ENCODE results near the gene NFIB.

Gene NFIB

DNA sequence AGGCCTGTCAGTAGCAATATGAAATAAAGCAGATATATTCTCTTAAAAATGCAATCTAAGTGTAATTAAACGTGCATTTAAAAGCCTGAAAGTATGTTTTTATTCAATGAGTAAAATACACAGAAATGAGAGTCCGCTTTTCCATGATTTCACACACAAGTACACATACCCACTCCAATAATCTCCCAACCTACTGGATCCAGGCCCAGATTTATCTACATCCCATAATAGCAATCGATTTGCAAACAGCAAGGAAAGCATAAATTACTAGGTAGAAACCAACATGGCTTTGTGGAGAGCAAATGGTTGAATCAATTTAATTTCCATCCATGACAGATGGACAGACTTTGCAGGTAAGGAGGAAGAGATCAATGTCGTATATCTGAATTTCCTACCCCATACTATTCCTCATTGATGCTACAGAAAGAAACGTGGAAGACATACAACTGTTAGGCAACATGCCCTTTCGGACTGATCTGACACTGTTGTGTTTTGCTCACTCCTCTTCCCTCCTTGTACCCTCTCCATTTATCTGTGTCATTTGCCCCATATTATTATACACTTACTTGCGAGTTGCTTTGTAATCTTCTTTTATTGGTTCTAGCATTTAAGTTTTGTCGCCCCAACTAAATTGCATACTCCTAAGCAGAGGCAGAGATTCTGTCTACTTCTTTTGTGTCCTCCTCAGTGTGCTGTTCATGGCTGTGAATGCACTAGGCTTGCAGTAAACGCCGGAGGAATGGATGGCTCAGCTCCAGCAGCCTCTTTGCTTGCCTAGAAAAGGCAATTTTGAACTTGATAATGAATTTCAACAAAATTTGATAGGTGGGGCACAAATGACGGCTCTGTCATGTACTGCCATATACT is 133.6 kb downstream of the NFIB start:
- no peak for DNase-seq

DNA sequence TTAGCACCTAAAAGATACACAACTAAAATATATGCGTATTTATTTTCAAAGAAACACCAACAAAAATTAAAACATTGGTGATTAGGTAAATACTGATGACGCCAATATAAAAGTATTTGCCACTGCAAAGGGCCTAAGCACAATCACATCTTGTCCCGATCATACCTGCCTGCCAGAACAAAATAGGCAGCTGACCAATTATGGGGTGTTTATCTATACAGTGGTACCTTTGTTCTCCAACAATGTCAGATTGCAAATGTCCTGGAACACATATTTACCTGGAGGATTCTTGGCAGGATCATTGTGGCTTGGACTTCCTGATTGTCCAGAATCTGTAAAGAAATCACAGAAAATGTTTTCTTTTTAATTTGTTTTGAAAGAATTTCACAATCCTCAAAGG is 134.5 kb downstream of the NFIB start:
- DNase-seq, result no peak

DNA sequence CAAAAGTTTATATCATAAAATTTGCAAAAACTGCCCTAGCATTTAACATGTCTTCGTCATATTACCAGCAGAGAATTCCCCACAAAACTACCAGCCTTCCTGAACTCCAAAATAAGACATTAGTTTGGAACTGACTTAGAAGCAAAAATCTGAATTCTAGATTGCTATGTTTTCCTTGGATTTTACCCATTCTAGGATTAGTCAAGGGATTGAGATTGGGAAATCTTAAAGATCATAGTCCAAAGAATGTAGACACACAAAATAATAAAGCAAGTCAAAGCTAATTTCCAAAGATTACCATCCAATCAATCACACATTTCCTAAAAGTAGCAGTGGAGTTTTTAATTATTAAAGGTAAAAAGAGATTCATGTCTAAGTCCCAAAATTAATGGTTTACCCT is 138.2 kb downstream of the NFIB start:
- no peak for DNase-seq

DNA sequence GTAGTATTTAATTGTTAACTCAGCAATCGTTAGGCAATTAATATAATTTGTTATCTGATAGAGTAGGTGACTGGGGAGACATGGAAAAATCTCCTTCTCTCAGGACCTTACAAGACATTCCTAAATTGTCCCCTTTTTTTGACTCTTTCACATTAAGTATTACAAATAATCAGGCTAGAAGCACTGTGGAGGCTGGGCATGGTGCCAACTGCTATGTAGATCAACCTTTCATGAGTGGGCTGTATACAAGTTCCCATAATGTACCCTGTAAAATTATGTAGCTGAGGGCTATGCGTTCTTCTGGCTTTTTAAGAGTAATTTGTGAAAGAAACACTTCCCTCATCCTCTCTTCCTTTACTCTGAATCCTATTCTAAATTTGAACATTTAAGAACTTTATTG is 140.2 kb downstream of the NFIB start:
- no peak for DNase-seq

DNA sequence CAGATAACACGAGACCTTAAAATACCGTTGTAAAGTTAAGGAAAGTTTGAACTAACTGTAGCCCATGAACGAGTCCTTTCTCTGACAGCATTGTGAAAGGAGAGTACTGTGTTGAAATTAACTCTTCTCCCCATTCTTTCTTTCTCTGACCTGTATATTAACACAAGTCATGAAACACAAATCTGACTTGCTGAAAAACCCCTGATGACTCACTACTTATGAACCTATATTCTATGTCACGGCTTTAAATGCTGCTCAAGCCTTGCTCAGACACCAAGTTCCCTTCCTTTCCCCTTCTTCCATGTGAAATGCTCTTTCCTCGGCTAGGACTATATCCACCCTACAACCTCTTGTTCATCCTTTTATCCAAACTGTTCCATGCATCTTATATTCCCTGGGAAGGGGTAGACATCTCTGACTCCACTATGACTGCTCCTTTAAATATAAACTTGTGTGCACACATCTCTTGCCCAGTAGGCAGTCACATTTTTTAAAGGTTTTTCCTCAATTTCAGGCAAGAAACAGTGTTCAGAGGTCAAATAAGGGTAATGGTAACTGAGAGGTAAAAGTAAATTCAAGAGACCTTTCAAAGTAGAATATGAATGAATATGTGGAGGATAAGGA is 142.9 kb downstream of the NFIB start:
- DNase-seq, result peak; percentile 33

DNA sequence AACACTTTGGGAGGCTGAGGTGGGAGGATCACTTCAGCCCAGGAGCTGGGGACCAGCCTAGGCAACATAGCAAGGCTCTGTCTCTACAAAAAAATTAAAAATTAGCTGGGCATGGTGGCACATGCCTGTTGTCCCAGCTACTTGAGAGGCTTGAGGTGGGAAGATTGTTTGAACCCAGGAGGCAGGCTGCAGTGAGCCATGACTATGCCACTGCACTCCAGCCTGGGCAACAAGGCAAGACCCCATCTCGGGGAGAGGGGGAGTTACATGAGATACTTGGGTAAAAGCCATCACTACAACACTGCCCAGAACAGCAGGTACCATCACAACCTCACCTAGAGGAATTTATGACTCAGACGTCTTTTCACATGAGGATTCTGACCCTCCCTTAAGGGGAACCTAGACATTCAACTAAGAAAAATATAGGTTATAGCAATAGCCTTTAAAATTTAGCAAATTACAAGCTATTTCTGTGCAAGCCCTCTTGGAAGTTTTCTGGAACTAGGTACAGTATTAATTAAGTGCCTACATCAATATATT is 143.5 kb downstream of the NFIB start:
- DNase-seq, result no peak

DNA sequence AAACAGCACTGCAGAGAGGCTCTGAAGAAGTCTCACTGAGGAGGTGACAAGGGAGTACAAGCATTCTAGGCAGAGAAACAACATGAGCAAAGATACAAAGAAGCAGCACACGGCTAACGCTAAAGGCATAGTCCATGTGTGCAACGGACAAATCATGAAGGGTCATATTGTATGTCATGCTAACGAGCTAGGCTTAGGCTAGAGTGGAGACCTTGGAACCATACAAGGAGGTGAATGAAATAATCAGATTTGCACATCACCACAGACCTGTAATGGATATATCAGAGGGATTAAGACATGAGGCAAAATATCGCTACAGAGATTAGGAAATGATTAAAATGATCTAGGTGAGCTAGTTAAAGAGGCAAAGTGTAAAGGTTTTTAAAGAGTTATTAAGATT is 145.6 kb downstream of the NFIB start:
- DNase-seq, result no peak

DNA sequence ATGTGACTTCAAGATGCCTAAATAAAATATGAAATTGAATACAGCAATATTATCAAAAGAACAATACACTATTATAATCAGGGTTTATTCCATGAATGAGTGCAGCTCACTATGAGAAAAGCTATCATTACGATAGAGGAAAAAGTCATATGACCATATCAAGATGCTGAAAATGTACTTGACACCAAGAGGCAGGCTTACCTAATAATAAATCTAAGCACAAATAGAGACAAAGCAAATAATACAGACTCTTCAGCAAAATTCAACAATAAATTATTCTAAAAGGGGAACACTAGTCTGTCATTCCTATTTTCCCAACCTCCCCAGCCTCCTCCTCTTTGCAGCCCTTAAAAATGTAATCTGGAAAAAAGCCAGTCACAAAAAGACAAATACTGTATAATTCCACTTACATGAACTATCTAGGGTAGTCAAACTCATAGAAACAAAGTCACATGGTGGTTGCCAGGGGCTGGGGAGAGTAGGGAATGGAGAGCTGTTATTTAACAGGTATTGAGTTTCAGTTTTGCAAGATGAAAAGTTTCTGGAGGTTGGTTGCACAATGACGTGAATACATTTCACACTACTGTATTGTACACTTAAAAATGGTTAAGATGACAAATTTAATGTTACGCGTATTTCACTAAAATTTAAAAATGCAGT is 148.4 kb downstream of the NFIB start:
- no peak for DNase-seq

DNA sequence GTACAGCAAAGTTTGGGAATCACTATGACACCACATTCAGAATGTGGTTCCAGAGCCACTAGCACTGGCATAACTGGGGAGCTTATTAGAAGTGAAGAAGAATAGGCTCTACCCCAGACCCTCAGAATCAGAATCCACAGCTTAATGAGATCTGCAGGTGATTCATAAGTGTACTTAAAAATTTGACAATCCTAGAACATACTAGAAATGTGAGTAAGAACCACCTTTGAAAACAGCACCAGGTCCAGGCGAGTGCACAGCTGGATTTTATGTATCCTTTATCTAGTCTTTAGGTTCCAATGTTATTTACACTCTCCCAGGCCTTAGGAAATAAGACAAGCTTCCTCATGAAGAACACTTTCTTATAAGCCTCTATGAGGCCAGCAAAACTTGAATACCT is 149.0 kb downstream of the NFIB start:
- DNase-seq, result no peak

DNA sequence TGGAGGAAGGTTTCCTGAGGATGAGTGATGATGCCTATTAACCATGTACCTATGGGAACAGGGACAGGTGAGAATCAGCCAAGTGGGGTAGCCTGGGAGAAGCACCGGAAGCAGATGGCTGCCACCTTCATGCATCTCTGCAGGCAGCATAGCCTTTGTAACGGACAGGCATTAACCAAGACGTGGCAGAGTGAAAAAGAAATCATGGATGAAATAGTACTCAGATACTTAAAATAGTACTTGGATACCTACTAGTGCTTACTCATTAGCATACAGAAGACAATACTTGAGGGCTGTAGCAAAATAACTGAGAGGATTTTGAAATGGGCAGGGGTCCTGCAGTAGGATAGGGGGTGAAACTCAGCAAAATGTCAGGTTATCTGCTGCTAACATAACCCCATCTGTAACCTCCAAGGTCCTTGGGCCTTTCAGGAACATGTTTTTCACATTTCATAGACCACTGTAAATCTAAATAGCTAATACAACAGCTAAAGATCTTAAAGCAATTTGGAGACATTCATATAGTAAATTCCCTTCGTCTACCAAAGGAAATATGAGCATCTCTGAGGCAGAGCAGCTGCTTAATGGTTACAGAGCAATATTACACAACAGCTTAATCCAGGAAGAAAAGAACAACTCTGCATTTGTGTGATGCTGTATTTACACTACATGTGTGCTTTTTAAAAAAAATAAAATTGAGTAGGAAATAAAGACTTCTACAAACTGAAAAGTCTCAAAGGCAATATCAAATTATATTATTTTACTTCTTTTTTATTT is 154.3 kb downstream of the NFIB start:
- no peak for DNase-seq

DNA sequence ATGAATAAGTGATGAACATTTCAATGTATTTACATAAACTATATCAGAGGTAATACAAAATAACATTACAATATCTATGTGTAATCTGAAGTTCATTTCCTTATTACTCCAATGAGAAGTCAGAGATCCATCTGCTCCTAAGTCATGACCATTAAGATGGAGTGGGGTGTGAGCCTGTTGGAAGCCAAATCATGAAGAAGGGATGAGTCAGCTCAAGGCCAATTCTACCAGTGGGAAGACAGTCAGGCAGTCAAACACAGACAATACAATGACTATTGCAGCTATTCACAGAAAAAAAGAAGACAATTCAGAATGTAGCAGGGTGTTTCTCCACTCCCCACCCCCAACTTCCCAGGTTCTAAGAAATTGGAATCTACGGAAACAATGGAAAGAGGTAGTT is 155.0 kb downstream of the NFIB start:
- peak; percentile 25 for DNase-seq

DNA sequence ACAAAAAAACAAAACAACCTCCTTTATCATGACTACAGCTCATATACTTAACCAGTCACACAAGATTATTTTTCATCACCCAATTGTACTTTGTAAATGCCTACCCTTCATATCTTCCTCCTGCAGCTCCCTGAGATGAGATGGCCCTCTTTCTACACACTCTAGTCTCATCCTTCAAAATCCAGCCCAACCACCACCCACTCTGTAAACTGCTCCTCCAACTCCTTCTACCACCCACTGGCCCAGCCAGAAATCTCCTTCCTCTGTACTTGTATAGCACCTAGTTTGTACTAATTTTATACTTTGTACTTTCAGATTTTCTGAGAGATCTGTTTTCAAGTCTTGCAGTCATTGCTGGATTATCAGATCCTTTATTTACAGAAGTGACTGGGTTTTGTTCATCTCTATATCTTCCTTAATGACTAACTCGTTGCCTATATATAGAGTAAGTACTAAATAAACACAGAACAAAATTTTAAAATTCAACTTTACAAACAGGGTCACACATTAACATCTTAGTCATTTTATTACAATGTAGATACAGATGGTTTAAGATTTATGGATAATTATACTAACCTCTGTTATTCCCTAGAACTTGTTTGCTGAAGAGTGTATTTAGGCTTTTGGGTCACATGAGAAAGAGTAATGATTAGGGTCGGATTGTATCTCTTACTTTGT is 155.7 kb downstream of the NFIB start:
- DNase-seq, result no peak

DNA sequence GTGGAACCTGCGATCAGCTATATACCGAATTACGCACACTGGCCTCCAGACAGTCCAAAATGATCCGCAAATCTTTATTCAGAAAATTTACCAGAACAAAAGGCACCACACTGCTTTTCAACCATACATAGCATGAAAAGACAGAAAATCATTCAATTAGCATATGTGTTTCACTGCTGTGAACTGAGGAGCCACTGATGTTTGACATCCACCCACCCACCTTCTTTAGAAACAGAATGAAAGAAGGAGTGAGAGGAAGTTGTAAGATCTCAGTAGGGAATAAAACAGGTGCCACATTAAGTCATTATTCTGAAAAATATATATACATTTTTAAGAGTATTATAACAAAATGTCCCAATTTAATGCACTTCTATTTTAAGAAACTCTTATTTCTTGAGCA is 156.8 kb downstream of the NFIB start:
- DNase-seq, result no peak

DNA sequence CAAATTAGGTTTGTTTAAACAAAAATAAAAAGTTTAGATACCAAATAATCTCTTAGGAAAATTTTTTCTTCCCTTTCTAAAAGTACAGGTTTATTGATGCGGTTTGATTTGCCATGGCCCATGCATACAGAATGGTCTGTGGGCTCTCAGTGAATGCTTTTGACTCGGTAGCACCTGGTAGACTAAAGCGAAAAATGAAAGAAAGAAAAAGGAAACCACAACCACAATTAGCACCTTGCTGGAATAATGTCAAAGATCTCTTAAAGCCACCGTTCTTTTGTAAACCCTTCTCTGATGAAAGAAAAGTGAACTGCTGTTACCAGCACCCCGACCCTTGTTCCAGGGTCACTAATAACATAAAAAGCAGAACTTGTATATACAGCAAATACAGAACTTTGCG is 157.9 kb downstream of the NFIB start:
- no peak for DNase-seq

DNA sequence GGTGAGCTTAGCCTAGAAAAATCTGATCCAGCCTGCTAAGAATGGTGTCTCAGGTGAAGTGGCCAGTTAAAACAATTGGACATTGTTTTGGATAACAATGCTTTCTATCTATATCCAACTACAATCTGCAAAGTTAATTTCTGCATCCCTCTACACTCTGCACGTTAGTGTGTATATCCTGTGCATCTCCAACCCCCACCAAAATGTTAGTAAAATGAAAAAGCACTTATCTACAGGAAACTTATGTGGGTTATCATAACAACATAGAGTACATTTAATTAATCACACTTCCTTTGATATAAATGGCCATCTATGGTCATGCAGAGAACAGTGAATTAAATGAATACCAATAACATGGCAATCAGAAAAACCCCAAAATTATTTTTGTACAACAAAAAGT is 158.7 kb downstream of the NFIB start:
- DNase-seq, result no peak

DNA sequence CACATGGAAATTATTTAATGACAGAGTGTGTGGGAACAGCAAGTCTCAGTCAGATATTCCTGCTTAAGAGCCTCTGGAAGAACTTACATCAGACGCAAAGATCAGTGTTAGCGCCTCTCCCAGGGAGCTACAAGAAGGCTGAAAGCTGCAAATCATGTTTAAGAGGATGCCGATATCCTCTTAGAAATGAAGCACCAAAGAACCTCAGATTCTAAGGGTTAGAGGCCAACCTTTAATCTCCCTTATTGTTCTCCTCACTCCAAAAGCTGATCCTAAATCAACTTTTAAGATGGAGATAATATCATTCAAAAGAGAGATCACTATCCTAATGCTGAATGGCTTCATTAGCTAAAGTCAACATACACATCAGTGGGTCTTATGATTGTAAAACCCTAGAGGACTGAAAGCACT is 160.6 kb downstream of the NFIB start:
- peak; percentile 20 for DNase-seq

DNA sequence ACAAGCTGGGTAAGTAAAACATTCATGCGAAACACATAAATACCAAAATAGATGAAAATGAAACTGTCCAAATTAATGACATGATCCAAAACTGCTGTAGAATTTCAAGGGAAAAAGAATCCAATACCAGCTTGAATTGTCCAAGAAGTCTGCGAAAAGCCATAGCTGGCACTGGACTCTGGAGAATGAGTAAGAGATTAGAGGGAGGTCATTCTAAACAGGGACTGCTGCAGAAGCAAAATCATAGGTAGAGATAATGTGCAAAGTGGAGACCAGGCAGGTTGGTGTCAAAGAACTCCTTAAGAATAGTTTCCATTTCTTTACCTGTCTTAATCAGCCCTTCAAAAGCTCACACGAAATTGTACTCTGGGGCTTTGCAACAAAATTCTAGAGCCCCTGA is 162.5 kb downstream of the NFIB start:
- DNase-seq, result no peak

DNA sequence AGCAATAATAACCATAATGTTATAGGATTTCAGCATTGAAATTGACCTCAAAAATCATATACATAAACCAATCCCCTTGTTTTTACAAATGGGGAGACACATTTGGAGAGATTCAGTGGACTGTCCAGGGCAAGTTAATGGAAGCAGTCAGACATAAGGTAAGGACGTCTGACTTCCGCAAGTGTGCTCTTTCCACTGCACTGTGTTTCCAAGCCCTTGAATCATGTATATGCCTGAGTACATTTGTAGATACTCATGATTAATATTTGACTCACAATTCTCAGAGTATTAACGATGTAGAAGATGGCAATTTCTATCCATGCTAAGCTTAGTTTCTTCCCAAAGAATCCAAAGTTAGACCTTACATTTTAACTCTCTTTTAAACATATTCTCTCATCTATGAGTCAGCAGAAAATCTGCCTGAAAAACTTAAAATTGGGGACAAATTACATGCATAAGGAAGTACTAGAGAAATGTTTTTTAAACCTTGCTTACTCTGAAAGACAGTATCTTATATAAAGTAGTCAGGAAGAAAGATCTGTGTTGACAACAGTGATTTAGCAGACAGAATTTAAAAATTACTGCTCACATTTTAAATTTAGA is 165.3 kb downstream of the NFIB start:
- DNase-seq, result no peak

DNA sequence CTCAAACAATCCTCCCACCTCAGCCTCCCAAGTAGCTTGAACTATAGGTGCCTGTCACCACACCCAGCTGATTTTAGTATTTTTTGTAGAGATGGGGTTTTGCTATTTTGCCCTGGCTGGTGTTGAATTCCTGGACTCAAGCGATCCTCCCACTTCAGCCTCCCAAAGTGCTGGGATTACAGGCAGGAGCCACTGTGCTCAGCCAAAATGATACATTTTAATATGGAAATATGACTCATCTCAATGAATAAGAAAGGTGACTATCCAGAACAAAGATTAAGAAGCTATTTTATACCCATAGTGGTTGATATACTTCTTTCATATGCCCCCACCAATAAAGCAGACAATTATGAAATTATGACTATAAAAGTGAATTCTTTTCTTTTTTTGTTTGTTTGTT is 166.2 kb downstream of the NFIB start:
- DNase-seq, result no peak

DNA sequence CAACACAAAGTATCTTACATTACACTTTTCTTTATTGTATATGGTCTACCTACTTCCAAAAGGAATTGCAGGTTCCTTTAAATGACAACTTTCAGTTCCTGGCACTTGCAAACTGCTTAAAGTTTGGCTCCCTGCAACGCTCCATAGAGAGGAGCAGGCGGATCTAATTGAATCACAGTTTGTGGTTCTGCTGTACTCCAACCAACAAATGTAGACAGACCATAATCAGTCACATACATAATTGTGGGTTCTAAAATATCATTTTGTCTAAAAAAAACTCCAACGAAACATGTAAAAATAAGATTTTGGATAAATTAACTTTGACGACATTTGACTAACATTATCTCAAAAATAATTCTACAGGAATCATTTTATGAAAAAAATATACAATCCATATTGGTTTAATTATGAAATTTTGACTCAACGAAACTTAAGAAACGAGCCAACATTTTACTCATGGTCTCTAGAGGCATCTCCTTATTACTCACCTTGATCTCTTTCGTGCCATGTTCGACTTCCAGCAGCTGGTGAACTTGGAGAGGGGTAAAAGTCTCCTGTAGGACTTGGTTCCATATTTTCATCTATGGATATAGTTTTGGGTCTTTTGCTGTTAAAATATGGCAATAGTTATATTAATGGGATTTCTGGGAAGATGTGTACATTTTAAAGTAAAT is 167.6 kb downstream of the NFIB start:
- DNase-seq, result peak; percentile 24

DNA sequence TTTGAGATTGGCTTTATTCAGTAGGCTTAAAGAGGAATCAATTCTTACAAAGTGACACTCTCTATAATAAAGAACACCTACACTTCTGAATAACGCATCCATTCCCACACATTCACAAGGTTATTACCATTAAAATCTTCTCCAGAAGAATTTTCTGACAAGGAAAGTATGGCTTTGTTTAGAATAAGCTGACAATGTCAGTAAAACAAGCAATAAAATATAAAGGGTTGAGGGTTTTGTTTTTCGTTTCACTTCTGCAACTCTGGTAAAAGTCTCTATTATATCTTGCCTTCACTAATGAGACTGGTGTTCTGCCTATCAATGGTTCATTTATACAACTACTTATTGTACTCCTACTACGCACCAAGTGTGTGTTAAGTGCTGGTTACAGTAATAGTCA is 169.7 kb downstream of the NFIB start:
- no peak for DNase-seq
